ENCODE data around the gene GALNT1.
"Not testable (repeated sequence)": the region's sequence is repeated elsewhere in the genome, so short reads cannot be mapped to it uniquely, and the experiment has no call there.

The GALNT1 gene

DNA sequence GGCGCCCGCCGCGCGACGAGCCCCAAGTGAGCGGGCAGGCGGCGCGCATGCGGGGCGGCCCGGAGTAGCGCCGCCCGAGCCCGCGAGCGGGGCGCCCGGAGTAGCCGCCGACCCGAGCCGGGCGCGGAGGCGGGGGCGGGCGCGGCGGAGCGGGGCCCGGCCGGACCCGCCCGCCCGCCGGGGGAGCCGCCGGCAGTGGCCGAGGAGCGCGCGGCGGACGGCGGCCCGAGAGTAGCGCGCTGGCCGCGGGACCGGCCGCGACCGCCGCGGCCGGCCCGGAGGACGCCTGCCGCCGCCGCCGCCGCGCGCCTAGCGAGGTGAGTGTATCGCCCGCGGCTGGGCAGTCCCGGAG, at the start of gene GALNT1:
Gene GALNT1 (plus strand): TSS at position 195 of the 352 bp plus-strand sequence. CDS start 72,923 bp downstream, outside the sequence.
- no peak for DNase-seq

DNA sequence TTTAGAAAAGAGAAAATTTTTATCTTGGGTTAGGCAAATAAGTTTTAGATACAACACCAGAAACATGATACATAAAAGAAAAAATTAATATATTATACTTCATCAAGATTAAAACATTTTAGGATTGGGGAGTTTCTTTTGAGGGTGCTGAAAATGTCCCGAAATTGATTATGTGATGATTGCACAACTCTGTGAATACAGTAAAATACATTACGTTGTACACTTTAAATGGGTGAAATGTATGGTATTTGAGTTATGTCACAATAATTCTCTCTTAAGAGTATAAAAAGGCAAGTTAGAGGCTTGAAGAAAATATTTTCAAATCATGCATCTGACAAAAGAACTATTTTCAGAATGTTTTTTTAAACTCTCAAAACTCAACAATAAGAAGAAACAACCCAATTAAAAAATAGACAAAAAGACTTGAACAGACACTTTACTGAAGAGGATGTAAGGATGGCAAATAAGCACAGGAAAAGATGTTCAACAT, 47.6 kb upstream of the GALNT1 start:
- no peak for DNase-seq

DNA sequence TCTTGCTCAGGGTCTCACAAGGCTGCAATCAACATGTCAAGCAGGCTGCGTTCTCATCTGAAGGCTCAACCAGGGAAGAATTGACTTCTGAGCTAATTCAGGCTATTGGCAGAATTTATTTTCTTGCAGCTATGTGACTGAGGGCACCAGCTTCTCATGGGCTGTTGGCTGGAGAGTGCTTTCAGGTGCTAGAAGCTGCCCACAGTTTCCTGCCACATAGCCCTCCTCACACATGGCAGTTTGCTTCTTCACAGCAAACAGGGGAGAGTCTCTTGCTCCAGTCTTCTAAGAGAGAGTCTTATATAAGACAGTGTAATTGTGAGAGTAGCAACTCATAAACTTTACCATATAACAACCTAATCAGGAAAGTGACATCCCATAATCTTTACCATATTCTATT, 46.2 kb upstream of the GALNT1 start:
- no peak for DNase-seq

DNA sequence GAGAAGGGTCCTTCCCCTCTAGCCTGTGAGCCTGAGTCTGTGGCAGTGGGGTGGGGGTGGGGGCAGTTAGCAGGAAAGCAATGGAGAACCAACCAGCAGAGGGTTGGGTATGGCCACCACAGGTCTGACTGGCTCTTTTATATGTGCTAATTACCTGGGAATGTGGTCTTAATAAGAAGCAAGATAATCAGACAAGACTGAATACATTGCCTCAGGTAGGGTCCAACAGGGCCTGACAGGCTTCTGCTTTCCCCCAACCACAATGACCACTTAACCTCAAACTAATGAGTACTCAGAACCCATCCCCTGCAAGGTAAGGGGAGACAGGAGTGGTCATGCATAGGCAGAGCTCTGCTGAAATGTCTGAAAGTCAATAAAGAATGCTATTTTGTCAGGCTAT, 39.2 kb upstream of the GALNT1 start:
- DNase-seq = no peak

DNA sequence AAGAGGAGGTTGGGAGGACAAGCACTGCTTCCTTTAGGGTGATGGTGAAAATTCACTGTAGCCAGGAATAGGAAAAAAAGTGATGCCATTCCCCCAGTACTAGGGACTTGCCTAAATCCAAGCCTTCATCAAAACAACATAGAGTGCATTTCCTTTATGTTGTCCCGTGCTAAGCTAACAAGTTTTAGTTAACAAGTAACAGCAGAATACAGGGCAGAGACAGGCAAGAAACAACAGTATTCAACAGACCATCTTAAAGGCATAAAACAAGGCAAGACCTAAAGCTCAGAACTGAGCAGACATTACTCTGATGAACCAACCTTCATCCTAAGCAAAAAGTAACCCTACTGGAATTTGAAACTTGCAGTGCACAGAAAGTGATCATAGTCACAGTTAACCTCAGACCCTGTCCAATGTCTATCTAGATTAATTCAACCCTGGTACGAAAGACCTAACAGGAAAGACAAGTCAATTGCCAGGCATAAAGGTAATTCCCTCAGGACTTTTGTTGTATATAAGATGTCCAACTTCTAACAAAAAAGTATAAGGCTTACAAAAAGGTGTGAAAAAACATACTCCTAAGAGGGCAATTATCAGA, 34.4 kb upstream of the GALNT1 start:
- no peak for DNase-seq

DNA sequence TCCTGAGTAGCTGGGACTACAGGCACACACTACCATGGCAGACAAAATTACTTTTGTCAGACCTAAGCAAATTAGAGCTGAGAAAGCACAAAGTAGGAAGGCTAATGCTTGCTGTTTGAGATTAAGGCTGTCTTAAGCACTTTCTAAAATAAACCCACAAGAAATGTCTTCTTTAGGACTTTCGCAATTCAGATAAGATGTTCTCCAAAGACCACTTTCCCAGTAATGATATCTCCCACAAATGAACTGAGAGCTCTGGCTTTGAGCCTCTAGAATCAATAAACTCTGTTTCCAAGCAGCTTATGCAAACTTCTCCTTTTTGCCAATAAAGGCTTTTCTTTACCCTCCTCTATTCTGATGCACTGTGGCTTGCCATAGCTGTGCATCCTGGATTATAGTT, 32.0 kb upstream of the GALNT1 start:
- no peak for DNase-seq

DNA sequence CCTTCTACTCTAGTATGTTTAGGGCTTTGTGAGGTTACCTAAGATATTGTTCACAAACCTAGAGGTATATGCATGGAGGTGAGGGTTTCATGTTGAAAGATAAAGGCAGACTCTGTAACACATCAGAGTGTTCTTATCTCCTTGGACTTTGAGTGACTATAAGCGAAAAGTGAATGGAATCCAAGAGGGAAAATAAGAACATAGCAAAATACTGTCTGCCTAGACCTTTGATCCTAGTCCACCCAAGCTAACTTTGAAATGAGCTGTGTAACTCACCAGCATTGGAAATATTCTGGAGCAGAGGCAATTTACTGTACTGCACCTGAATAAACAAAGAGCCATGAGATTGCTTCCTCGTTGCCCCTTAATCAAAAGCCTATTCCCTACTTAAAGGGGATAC, 28.2 kb upstream of the GALNT1 start:
- no peak for DNase-seq

DNA sequence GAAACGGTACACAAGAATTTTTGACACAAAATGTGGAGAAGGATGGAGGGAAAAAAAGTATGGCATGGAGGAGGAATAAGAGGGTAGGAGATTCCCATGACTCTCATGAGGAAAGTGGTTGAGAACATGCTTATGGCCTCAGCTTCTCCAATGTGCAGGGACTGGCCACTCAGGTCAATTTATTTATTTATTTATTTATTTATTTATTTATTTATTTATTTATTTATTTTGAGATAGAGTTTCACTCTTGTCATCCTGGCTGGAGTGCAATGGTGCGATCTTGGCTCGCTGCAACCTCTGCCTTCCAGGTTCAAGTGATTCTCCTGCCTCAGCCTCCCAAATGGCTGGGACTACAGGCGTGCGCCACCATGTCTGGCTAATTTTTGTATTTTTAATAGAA, 26.0 kb upstream of the GALNT1 start:
- DNase-seq = not testable (repeated sequence)

DNA sequence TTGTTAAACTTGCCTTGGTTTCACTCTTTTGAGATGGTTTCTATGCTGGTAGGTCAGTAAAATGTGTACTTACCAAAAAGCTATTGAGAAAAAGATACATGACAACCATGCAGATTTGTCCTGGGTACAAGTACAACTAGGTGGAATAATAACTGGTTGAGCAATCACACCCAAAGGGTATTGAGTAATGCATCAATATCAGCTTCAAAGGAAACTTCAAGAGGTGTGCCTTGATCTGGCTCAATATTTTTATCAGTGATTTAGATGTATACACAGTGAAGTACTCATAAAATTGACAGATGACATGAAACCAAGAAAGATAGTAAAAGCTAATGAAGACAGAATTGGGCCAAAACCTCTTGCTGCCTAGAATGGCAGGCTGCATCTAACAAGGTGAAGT, 21.7 kb upstream of the GALNT1 start:
- DNase-seq = no peak

DNA sequence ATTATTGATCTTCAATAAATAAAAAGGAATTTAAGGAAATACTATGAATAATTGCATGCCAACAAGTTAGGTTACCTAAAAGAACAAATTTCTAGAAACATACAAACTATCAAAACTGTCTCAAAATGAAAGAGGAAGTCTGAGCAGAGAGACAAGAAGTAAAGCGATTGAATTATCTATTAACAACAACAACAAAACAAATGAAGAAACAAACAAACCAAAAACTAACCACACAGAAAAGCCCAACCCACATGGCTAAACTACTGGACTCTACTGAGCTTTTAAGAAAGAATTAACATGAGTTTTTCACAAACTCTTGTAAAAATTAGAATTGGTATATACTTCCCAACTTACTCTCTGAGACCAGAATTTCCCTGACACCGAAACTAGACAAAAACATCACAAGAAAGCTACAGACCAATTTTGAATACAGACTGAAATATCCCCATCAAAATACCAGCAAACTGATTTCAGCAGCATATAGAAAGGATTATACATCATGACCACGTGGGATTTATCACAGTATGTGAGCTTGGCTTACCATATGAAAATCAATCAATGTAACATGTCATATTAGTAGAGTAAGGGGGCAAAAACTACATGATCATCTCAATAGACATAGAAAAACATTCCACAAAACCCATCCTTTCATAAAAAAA, 16.6 kb upstream of the GALNT1 start:
- DNase-seq = no peak

DNA sequence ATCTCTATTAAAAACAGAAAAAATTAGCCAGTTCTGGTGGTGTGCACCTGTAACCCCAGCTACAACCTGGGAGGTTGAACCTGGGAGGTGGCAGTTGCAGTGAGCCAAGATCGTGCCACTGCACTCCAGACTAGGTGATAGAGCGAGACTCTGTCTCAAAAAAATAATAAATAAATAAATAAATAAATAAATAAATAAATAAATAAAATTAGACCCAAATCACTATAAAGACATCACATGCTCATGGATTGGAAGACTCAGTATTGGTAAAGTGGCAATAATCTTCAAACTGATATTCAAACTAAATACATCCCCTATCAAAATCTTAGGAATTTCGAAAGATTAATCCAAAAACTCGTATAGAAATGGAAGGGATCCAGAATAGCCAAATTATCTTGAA, 15.5 kb upstream of the GALNT1 start:
- DNase-seq = no peak

DNA sequence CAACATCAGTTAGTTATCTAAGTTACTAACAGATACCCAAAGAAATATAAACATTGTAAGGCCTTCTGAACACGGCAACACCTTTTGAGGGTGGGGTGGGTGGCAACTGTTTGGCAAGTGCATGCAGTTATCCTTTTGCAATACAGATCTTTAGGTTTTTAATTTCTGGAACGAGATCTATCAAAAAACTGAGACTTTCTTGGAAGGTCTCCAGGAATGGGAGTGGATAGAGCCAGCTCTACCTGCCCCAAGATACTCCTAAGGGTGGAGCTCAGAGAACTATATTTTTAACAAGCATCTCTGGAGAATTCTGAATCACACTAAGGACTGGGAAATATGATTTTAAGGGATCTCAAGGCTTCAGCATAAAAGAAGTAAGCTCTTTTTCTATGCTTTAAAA, 11.4 kb upstream of the GALNT1 start:
- DNase-seq = no peak

DNA sequence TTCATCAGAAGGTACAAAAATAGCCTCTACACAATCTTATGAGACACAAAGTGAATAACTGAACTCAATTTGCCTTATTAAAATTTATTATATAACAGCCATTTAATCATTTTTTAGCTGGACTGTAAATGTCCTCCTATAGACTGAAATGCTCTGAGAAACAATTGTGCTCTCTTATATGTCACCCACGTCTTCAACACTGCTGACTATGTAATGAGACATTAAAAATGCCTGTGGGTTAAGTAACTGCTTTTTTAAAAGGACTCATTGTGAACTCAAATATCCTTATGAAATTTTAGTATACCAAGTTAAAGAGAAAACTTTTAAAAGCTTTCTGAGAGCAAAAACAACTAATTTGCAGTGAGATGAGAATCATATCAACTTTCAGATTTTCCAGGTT, 10.4 kb upstream of the GALNT1 start:
- no peak for DNase-seq

DNA sequence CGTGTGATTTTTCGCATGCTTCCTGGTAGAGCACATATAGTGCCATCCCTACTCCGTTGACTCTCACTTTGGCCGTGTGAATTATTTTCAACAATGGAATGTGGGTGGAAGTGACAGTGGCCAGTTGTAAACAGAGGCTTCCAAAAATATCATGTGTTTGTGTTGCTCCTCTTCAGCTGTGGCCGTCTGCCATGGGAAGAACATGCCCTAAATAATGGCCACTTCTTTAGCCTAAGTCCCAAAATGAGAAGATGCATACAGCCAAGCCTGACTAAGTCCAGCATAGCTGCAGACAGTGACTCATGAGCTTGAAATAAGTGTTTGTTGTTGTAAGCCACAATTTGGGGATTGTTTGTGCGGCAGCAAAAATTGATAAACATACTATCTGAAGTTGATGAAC, 8.9 kb upstream of the GALNT1 start:
- DNase-seq = no peak

DNA sequence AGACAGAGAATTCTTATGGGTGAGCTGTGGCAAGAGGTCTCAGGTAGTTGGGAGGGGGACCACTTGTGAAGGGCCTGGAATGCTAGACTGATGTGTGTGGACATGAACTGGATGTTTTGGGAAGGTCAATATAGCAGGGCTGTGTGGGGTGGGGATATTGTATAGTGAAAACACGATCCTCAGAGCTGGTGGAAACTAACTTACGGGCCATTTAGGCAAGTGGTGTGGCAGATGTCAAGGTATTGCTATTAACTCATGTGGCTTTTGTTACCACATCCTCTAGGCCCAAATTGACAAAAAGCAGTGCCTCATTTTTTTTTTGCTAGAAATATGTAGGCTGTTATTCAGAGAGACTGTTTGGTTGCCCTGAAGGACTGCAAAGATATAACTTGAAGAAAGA, 8.0 kb upstream of the GALNT1 start:
- DNase-seq = no peak

DNA sequence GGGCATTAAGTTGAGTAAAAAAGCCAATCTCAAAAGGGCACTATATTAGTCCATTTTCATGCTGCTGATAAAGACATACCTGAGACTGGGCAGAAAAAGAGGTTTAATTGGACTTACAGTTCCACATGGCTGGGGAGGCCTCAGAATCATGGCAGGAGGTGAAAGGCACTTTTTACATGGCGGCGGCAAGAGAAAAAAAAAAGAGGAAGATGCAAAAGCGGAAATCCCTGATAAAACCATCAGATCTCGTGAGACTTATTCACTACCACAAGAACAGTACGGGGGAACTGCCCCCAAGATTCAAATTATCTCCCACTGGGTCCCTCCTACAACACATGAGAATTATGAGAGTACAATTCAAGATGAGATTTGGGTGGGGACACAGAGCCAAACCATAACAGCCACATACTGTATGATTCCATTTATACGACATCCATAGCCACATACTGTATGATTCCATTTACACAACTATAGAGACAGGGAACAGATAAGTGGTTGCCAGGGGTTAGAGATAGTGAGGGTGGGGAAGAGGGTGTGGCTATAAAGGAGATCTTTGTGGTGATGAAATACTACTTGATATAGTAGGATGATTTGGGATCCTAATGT, 5.2 kb upstream of the GALNT1 start:
- not testable (repeated sequence) for DNase-seq

DNA sequence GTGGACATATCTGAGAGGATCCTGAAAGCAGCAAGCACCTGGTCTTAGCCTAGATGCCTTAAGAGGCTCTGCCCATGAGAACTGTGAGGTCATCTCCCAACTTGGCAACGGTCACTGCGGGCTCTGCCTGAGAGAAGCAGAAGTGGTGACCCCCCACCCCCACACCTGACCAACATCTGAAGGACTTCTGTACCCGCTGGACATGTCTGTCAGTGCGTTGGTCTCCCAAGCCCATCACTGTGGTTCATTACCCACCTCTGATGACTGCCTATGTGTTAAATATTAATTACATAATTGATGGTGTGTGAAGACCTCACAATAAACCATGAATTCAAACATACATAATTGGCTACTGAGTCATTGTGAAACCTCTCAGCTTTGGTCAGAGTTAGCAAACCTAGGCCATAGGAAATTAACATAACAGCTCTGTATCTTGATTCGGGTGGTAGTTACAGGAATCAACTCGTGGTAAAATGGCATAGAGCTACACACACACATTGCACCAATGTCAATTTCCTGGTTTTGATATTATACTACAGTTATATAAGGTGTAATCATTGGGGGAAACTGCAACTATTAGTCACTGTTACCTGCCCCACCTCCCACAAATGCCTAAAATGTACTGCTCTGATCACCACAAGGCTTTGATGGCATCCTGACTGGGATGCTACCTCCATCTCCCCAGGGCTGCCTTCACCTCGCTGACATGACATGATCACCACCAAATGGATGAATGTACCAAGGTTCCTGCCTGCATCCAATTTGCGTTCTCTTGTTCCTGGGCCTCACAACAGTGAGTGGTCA, 4.3 kb upstream of the GALNT1 start:
- DNase-seq = no peak

DNA sequence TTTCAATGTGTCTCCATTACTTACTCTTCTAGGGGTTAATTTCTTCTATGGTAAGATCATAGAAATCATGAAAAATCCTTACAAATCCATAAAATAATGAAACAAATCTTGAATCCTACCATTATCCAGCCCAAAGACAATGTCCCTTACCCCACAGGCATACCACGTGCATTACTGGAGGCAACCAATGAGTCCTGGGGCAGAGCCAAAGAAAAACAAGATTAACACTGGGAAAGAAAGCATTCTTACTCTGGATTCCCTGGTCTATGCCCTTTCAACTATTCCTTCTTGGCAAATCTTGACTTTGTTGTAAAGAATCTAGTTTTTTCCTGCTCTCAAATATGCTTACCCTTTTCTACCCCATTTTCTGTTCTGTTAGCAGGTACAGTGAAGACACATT, 3.1 kb upstream of the GALNT1 start:
- DNase-seq = no peak

DNA sequence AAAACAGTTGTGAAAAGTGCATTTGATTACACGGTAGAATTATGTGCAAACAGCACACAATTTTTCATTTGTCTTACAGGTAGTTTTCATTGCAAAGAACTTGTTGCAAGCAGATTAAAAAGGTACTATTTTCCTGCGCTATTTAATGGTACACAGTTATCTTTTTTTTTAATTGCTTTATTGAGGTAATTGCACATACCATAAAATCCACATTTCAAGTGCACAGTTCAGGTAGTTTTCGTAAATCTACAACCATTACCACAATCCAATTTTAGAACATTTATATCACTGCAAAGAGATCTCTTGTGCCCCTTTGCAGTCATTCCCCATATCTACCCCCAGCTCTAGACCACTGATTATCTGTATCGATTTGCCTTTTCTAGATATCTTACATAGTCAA, 2.6 kb upstream of the GALNT1 start:
- no peak for DNase-seq

DNA sequence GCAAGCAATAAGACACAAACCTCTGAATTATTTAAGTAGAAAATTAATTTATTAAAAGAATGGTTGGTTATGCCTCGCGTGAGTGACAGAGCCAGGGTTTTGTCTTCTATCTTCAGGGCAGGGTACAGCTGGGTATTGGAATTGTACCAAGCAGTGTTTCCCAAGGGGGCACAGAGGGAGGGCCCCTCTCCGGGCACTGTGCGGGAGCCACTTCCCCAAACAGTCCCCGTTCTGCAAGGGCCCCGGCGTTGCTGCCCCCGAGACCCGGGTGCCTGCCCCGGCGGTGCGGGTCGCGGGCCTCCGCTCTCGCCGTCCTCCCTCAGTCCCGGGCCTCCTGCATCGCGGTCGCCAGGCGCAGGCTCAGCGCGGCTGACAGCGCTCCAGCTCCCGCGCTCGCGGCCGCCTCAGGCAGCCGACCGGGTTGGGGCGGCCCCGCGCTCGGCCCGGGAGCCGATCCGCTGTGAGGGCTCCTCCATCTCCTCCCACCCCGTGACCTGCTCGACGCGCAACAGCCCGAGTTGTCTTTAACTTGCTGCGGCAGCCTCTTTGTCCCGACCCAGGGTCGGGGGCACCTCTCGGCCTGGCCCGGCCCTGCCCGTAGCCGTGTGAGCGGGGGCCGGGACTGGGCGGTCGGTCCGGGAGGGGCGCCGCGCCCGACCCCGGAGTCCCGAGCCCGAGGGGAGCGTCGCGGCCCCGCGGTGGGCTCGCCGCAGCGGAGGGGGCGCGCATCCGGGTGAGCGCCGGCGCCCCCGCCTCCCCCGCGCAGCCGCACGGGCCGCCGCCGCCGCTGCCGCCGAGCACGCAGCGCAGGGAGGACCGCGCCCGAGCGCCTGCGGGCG, 620 bp upstream of the GALNT1 start:
- DNase-seq = no peak

DNA sequence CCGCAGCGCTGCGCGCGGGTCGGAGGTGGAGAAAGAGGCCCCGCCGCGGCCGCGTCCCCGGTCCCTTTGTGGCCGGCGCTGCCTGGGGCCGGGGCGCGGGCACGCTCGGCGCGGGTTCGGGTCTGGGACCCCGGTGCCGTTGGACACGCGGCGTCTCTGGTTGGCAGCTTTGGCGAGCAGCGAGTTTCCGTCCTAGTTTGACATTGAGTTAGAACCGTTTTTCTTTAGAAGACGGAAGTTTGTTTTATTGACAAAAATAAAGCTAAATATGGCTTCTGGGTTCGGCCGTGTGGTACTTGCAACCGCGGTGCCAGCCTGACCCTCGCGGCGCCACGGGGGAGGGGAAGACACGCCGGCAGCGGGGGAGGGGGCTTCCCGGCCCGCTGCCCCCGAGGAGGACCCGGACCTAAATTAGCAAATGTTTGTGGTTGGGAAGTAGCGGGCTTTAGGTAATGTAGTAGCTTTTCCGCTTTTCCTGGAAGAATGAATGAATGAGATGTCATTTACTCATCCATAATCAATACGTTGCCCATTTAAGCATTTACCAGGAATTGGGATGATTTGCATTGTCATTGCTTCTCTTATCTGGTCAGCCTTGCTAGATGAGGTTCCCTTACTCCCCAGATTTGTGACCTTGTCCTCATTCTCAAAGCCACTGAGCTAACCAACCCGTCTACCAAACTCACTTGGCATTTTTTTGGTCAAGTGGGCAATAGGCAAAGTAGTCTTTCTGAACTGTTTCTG, 530 bp downstream of the GALNT1 start:
- DNase-seq = no peak

DNA sequence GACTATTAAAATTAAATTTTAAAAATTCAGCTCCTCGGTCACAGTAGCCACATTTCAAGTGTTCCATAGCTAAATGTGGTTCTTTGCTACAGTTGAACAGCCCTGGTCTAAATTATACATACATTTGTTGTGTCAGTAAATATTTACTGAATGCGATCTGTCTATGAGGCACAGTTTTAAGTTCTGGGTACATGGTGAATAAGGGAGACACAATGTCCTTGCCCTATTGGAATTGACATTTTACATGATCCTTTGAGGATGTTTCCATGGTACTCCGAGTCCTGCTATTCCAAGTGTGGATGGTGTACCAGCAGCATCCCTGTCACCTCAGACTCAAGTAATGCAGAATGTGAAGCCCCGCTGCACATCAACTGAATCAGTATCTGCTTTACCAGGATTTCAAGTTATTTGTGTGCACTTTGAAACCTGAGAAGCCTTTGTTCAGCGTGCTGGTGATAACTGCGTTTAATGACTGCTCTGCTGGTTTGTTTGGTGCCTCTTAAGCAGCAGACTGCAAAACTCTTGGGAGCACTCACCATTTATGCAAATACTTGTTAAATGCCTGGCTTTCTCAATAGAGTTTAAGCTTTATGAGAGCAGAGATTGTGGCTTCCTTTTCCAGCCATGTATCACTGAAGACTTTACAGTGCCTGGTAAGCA, 1.5 kb downstream of the GALNT1 start:
- no peak for DNase-seq

Data from NCI-H1417 treated with DMSO at 0.1 percent for 48 hours (cell line).